Stimulated activated CD8-positive, alpha-beta memory T cell treated with anti-CD3 and anti-CD28 coated beads, Interleukin-12 subunit alpha, Interleukin-12 subunit beta, amount 100 ng/mL, for 24 hours (primary cell): ENCODE measurements around the gene CLCA1.
"Not testable (repeated sequence)": the region's sequence is repeated elsewhere in the genome, so short reads cannot be mapped to it uniquely, and the experiment has no call there.

Source experiments
- DNase-seq: peaks from one replicate; pipeline ENCODE4 v3.0.0-alpha.2; 2020; ENCODE audit errors: extremely low read depth

The CLCA1 gene

GRCh38 chr1:86466109-86466844 is 2.5 kb upstream of the CLCA1 start:
- no peak for DNase-seq

- DNase-seq: no peak
Observed at GRCh38 chr1:86466986-86467385, 1.7 kb upstream of the CLCA1 start.

GRCh38 chr1:86470859-86471258 is 2.1 kb downstream of the CLCA1 start:
- no peak for DNase-seq

- no peak for DNase-seq
Observed at GRCh38 chr1:86471291-86471690, 2.6 kb downstream of the CLCA1 start.

GRCh38 chr1:86472152-86472551 is 3.4 kb downstream of the CLCA1 start:
- DNase-seq: no peak

DNA sequence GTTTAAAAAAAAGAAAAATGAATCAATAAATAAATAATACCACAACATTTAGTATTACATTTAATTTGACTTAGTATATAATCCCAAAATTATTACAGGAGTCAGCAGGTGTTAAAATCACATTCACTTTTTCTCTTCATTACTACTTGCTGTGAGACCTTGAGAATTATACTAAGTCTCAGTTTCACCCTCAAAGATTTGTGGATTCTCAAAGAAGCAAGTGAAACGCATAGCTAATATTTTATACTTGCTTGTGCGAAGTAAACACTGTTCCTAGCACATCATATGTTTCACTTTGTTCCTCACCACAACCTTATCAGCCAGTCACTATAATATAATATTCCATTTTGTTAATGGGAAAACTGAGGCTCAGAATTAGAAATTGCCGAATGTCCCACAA is 4.0 kb downstream of the CLCA1 start:
- no peak for DNase-seq

DNA sequence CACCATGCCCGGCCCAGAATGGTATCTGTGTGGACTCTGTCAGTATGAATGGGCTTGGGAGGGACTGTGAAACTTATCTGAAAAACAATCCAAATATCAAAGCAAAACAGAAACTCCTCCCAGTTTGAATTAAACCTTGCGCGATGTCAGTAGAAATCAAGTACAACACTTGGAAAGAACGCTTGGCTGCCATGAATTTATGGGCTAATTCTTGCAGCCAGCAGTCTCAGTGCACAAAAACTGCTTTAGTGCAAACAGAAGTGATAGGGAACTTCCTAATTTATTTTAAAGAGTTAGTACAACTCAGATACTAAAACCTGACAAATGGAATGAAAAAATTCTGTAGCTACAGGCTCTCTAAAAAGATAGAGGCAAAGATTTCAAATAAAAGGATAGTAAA is 8.5 kb downstream of the CLCA1 start:
- no peak for DNase-seq

- DNase-seq: no peak
Observed at GRCh38 chr1:86477682-86478081, 9.0 kb downstream of the CLCA1 start.

DNA sequence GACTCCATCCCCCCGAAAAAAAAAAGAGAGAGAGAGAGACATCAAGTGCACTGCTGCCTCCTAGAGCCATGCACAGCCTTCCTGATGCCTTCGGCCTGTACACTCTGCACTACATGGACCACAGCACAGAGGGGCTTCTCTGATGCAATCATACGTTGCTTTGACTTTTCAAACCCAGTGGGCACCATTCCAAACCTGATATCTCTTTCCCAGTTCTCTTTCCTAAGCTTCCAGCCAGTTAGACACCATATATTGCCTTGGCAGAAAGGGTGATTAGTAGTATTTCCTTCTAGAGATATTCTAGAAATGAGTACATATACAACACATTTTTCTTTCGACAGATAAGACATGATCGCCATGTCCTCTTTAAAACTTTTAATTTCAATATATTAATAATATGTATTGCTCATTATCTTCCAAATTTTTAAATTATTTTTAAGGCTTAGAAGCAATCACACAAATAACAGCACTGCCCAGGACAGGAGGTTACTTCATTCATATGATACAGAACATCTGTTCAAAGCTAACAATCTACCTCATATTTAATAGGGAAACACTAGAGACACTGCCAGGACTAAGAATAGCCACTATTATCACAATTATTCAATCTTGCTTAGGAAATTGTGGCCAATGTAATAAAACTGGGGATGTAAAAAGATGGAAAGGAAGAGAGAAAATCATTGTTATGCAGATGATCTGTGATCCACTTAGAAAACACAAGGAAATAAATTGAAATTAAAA is 9.9 kb downstream of the CLCA1 start:
- no peak for DNase-seq

- no peak for DNase-seq
Observed at GRCh38 chr1:86481966-86482365, 13.2 kb downstream of the CLCA1 start.

GRCh38 chr1:86487131-86487810 is 18.5 kb downstream of the CLCA1 start:
- DNase-seq: no peak

GRCh38 chr1:86487811-86488141 is 19.0 kb downstream of the CLCA1 start:
- DNase-seq: no peak

- no peak for DNase-seq
Observed at GRCh38 chr1:86489242-86489878, 20.6 kb downstream of the CLCA1 start.

GRCh38 chr1:86491171-86491950 is 22.6 kb downstream of the CLCA1 start:
- no peak for DNase-seq

GRCh38 chr1:86498281-86498680 is 29.6 kb downstream of the CLCA1 start:
- no peak for DNase-seq

DNA sequence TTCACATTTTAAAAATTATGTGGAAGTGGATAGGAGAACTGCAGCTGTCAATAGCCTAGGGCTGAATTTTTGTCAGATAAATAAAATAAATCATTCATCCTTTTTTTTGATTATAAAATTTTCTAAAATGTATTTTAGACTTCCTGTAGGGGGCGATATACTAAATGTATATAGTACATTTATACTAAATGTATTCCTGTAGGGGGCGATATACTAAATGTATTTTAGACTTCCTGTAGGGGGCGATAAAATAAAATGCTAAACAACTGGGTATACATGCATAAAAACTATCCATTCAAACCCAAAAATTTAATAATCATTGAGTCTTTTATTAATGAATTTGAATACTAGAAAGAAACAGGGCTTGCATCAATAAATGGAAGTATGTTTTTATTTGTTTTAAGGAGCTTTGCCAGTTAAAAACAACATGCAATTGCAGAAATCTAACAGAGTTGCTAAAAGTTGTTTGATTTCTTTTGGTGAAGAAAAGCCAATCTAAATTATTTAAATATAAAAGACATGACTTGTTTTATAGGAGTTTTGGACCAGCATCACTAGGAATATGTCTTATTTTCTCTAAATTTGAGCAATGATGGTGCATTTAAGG is 31.4 kb downstream of the CLCA1 start:
- no peak for DNase-seq

DNA sequence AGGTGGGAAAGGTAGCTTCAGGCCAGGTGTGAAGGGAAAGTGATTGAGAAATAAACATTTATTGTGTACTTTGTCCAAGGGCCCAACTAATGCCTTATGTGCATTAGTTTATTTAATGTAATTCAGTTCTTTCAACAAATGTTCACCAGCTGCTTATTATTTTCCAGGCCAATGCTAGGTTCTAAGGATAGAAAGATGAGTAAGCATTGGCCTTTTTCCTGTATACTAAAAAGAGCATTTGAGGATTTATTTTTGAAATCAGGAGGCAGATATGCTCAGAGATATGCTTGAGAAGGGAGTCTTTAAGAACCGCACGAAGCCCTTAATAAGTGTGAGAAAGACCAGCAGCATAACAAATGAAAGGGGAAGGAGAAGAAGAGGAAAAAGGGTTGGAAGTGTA is 32.0 kb downstream of the CLCA1 start:
- DNase-seq: no peak

- DNase-seq: not testable (repeated sequence)
Observed at GRCh38 chr1:86502125-86502646, 33.5 kb downstream of the CLCA1 start.

DNA sequence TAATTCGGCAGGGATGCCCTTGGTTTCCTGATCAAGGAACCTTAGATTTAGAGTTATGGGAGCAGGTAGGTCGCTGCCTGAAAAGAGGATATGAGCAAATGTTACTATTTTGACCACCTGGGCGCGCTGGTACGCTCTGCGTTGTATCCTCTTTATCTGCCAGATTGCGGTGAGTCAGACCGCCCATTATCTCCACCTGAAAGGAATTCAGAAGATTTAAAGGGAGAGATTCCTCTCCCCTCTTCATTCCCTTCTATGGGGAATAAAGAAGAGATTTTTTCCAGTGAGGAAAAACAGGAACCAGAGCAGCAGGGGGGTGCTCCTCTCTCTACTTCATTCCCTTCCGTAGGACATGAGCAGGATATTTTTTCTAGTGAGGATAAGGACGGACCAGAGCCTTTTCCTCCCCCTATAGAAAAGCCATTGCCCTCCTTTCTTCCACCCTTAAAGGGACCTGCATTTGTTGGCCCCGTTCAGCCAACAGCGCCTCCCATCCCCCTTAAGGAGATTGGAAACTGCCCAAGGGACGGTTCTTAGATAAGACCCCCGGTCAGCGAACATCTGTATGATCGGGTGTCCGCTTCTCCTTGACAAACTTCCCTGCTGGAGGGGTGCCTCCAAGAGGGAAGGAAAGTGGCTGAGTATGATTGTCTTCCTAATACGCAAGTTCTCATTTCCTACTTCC is 34.1 kb downstream of the CLCA1 start:
- DNase-seq: no peak

DNA sequence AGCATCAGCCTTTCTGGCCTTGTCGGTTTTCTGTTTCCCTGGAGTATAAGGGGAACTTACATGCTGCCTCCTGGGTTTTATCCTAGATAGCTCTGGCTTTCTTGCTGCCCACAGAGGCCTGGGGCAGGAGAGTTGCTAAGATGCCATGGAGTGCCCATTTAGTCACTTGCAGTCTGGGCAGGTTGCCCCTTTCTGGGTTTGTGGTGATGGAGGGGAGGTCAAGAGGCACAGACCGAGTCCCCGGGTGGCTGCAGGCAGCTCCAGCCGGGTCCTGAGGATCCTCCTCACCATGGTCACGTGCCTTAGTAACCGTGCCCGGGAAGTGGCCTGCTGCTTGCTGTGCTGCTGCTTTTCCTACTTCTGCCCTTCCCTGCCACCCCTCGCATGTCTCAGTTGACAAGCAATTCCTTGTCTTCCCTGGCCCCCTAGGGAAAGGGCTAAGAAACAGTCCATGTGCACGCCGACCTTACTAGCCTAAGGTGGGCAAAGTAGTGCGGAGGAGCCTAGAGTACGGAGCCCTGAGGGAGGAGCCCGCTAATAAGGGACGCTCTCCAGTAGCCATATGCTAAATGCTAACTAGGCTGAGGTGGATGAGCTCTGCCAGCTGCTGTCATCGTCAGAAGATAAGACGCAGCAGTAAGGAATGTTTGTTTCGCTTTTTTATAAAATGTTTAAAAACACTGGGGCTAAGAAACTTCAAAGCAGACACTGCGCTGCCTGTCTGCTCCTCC is 34.8 kb downstream of the CLCA1 start:
- DNase-seq: no peak
